Right atrium auricular region (tissue), 2 donors: ENCODE results near the gene UPK1A. TPM values are rescaled to one million over a fixed set of nuclear protein-coding genes. Genes with fewer than 3 reads are reported as not detected.
"Not testable (repeated sequence)": the region's sequence is repeated elsewhere in the genome, so short reads cannot be mapped to it uniquely, and the experiment has no call there.

ENCODE experiments used
- DNase-seq: peaks from one replicate; pipeline ENCODE4 v3.0.0-alpha.2; 2019; ENCODE audit warnings: low spot score
- H3K27ac ChIP-seq, 2 donors: fragments of 200-600 bp; sonication (generic); 1 replicate in 1 of 2; 2 replicates in 1 of 2; pipeline ENCODE4 v1.5.1; 2016 to 2019
- H3K27me3 ChIP-seq, 2 donors: fragments of 200-600 bp; sonication (generic); one replicate each; pipeline versions ENCODE4 v1.5.1 to v1.6.0; 2017 to 2019
- H3K36me3 ChIP-seq: fragments of 200-600 bp; sonication (generic); one replicate; pipeline ENCODE4 v1.5.1; 2016
- H3K4me1 ChIP-seq, 2 donors: fragments of 200-600 bp; sonication (generic); one replicate each; pipeline versions ENCODE4 v1.5.1 to v1.6.0; 2017 to 2019
- H3K4me3 ChIP-seq, 2 donors: fragments of 200-600 bp; sonication (generic); 1 replicate in 1 of 2; 2 replicates in 1 of 2; pipeline ENCODE4 v1.5.1; 2017 to 2019; ENCODE audit warnings: mild to moderate bottlenecking in 1 of 2, moderate library complexity in 1 of 2
- H3K9me3 ChIP-seq, 2 donors: fragments of 200-600 bp; sonication (generic); one replicate each; pipeline ENCODE4 v1.5.1; 2019
- CTCF ChIP-seq, 2 donors: fragments of 200-600 bp; sonication (generic); IDR thresholded peaks; one replicate each; pipeline ENCODE4 v1.5.1; 2019; ENCODE audit warnings: antibody characterized with exemption in 2 of 2
- total RNA-seq, 2 donors: library from RNA; depleted of rRNA; stranded (reverse); fragments of >200 nt; gene quantifications; one replicate each; pipeline ENCODE4 v1.1.0, GENCODE V29; 2016

UPK1A gene
- total RNA-seq, 2 donors from 2014 or later, result not detected

- peak overlapping the region; percentile 41 to 65 for H3K4me3 ChIP-seq
- H3K27ac ChIP-seq, result peak overlapping the region; percentile 84 to 87
- H3K9me3 ChIP-seq, result no peaks in the 10 kb centered on the region
- DNase-seq, result peak; percentile 83
- TF ChIP-seq CTCF (IDR thresholded peaks at IDR 0.05), result no peak
- H3K4me1 ChIP-seq, result peaks cover 0 to 51% of the 10 kb centered on the region in 2 donors
- no peaks in the 10 kb centered on the region for H3K36me3 ChIP-seq
- H3K27me3 ChIP-seq, result no peaks in the 10 kb centered on the region
Observed at GRCh38 chr19:35644987-35645679, 21.2 kb upstream of the UPK1A start.

GRCh38 chr19:35645680-35646511 lies 20.4 kb upstream of the UPK1A start:
- peak overlapping the region in 1 of 2 donors; percentile 87 for H3K27ac ChIP-seq
- peaks cover 0 to 58% of the 10 kb centered on the region in 2 donors for H3K4me1 ChIP-seq
- H3K4me3 ChIP-seq, result no peak overlapping the region
- DNase-seq, result no peak
- no peaks in the 10 kb centered on the region for H3K27me3 ChIP-seq
- no peak for TF ChIP-seq CTCF (IDR thresholded peaks at IDR 0.05)
- H3K36me3 ChIP-seq, result no peaks in the 10 kb centered on the region
- no peaks in the 10 kb centered on the region for H3K9me3 ChIP-seq

GRCh38 chr19:35648017-35648961 lies 18.0 kb upstream of the UPK1A start, which contains the start of gene COX6B1:
TSS of gene COX6B1 (plus strand) at chr19:35648323. CDS start at chr19:35651244, 2,921 bp downstream.
- peak; percentile 97 for DNase-seq
- peaks cover 0 to 45% of the 10 kb centered on the region in 2 donors for H3K4me1 ChIP-seq
- peak within 1 kb of the TSS; percentile 91 to 96 for H3K27ac ChIP-seq
- H3K4me3 ChIP-seq, result peak within 1 kb of the TSS; percentile 85 to 93
- no peaks in the 10 kb centered on the region for H3K9me3 ChIP-seq
- H3K27me3 ChIP-seq, result no peaks in the 10 kb centered on the region
- peaks cover 19% of the 10 kb centered on the region for H3K36me3 ChIP-seq
- TF ChIP-seq CTCF (IDR thresholded peaks at IDR 0.05), result no peak

- no peak for TF ChIP-seq CTCF (IDR thresholded peaks at IDR 0.05)
- no peaks in the 10 kb centered on the region for H3K9me3 ChIP-seq
- no peaks in the 10 kb centered on the region for H3K27me3 ChIP-seq
- no peak overlapping the region for H3K4me3 ChIP-seq
- peaks cover 42% of the 10 kb centered on the region for H3K36me3 ChIP-seq
- no peak for DNase-seq
- H3K27ac ChIP-seq, result no peak overlapping the region
- peaks cover 0 to 27% of the 10 kb centered on the region in 2 donors for H3K4me1 ChIP-seq
Observed at GRCh38 chr19:35650581-35650980, 15.7 kb upstream of the UPK1A start.

GRCh38 chr19:35654828-35655227 lies 11.5 kb upstream of the UPK1A start:
- DNase-seq, H3K4me1 ChIP-seq, H3K27me3 ChIP-seq, H3K9me3 ChIP-seq, H3K27ac ChIP-seq, H3K4me3 ChIP-seq: not testable (repeated sequence)
- peaks cover 84% of the 10 kb centered on the region for H3K36me3 ChIP-seq
